K562 (cell line): ENCODE data around the gene OXSR1. TPM values are rescaled to one million over a fixed set of nuclear protein-coding genes. Genes with fewer than 3 reads are reported as not detected.

ENCODE experiments used
- BMI1 ChIP-seq: fragments of 150-350 bp; IDR thresholded peaks from 2 replicates; pipeline ENCODE4 v1.6.1; 2014; ENCODE audit warnings: low read length
- CBFA2T2 ChIP-seq: fragments of 450-650 bp; conservative IDR thresholded peaks from 2 replicates; pipeline ENCODE4 v1.6.1; 2017; ENCODE audit warnings: mild to moderate bottlenecking
- FOXJ2 ChIP-seq: fragments of 200-800 bp; sonication (Bioruptor generic); IDR thresholded peaks from 2 replicates; pipeline ENCODE4 v1.6.1; 2016; ENCODE audit warnings: missing genetic modification characterization, missing compliant biosample characterization
- HDAC6 ChIP-seq: IDR thresholded peaks from 2 replicates; pipeline ENCODE4 v1.6.1; 2012; ENCODE audit warnings: low read depth, mild to moderate bottlenecking, control low read depth, inconsistent platforms, low read length, moderate library complexity
- HNRNPLL ChIP-seq: fragments of 200-400 bp; formaldehyde crosslinking; IDR thresholded peaks from 2 replicates; pipeline ENCODE4 v1.6.1; 2017; ENCODE audit warnings: low read length, low read depth, mild to moderate bottlenecking; ENCODE audit not compliant: poor library complexity, severe bottlenecking
- KLF6 ChIP-seq: fragments of 250-450 bp; sonication (Bioruptor Pico); IDR thresholded peaks from 2 replicates; pipeline ENCODE4 v1.4.0; 2020; ENCODE audit warnings: mild to moderate bottlenecking, moderate library complexity, borderline replicate concordance
- MAFG ChIP-seq: fragments of 450-650 bp; conservative IDR thresholded peaks from 2 replicates; pipeline ENCODE4 v1.6.1; 2016; ENCODE audit warnings: missing genetic modification characterization, missing compliant biosample characterization
- NBN ChIP-seq: fragments of 450-650 bp; IDR thresholded peaks from 2 replicates; pipeline ENCODE4 v1.6.1; 2016; ENCODE audit warnings: low read depth, mild to moderate bottlenecking
- PCBP1 ChIP-seq: fragments of 200-400 bp; formaldehyde crosslinking; IDR thresholded peaks from 2 replicates; pipeline ENCODE4 v1.6.1; 2018; ENCODE audit warnings: mild to moderate bottlenecking, low read depth, low read length; ENCODE audit not compliant: poor library complexity, severe bottlenecking
- PHB ChIP-seq: fragments of 250-450 bp; sonication (Bioruptor Pico); IDR thresholded peaks from 2 replicates; pipeline ENCODE4 v1.5.0; 2021
- PHTF2 ChIP-seq: fragments of 250-450 bp; sonication (Bioruptor Pico); IDR thresholded peaks from 2 replicates; pipeline ENCODE4 v1.5.0; 2021; ENCODE audit warnings: mild to moderate bottlenecking
- PTTG1 ChIP-seq: fragments of 450-650 bp; IDR thresholded peaks from 2 replicates; pipeline ENCODE4 v1.6.1; 2016; ENCODE audit warnings: low read depth, mild to moderate bottlenecking, missing genetic modification characterization, missing compliant biosample characterization
- SLC30A9 ChIP-seq: fragments of 250-450 bp; sonication (Bioruptor Pico); IDR thresholded peaks from 2 replicates; pipeline ENCODE4 v1.8.0; 2022; ENCODE audit warnings: mild to moderate bottlenecking, moderate library complexity
- SMARCA4 ChIP-seq: fragments of 450-650 bp; IDR thresholded peaks from 2 replicates; pipeline ENCODE4 v1.6.1; 2016
- STAT5B ChIP-seq: fragments of 250-450 bp; sonication (Bioruptor Pico); IDR thresholded peaks from 2 replicates; pipeline ENCODE4 v1.8.0; 2021; ENCODE audit warnings: mild to moderate bottlenecking, inconsistent platforms
- ZBTB7A ChIP-seq: IDR thresholded peaks from 2 replicates; pipeline ENCODE4 v1.6.1; 2011; ENCODE audit warnings: low read depth, mild to moderate bottlenecking, low read length, moderate library complexity, borderline replicate concordance; ENCODE audit not compliant: control insufficient read depth
- ZNF175 ChIP-seq: fragments of 200-800 bp; sonication (Bioruptor generic); IDR thresholded peaks from 2 replicates; pipeline ENCODE4 v1.6.1; 2016; ENCODE audit warnings: low read depth, mild to moderate bottlenecking, missing genetic modification characterization, missing compliant biosample characterization
- ZNF311 ChIP-seq: fragments of 250-450 bp; sonication (Bioruptor Pico); IDR thresholded peaks from 2 replicates; pipeline ENCODE4 v1.4.0; 2020; ENCODE audit warnings: mild to moderate bottlenecking, moderate library complexity
- polyA plus RNA-seq, 8 experiments: library from polyadenylated mRNA; depleted of rRNA in 4 of 8; stranded (reverse) in 5 of 8; unstranded in 3 of 8; fragments of >200 nt; fragmentation: Nextera tagmentation in 2 of 8; fragmentation: Illumina TruSeq in 1 of 8; extraction: Ambion mirVana in 2 of 8; extraction: Trizol in 1 of 8; gene quantifications; 2 replicates each; pipeline versions ENCODE4 v1.2.1 to v1.2.3, GENCODE V29; 2011 to 2014; ENCODE audit warnings: inconsistent platforms in 1 of 8, missing spikeins in 1 of 8
- total RNA-seq, 7 experiments: library from RNA; depleted of rRNA in 6 of 7; stranded (reverse); fragments of >200 nt in 6 of 7; fragmentation: Illumina TruSeq in 2 of 7; extraction: Trizol in 2 of 7; gene quantifications; 2 replicates each; pipeline versions ENCODE4 v1.2.1 to v1.2.3, GENCODE V29; 2011 to 2021; ENCODE audit warnings: low replicate concordance in 1 of 7
- TF ChIP-seq, protein P1 (sequence below): fragments of 250-450 bp; sonication (Bioruptor Pico); IDR thresholded peaks from 2 replicates; pipeline ENCODE4 v1.5.0; 2020; ENCODE audit warnings: mild to moderate bottlenecking
- TF ChIP-seq, protein P2 (sequence below): sonication (generic); formaldehyde crosslinking; IDR thresholded peaks from 2 replicates; pipeline ENCODE4 v1.8.0; 2023; ENCODE audit warnings: missing genetic modification reagents, mild to moderate bottlenecking, borderline replicate concordance
- TF ChIP-seq, protein P3 (sequence below): sonication (generic); formaldehyde crosslinking; IDR thresholded peaks from 2 replicates; pipeline ENCODE4 v1.8.0; 2022; ENCODE audit warnings: missing genetic modification reagents, mild to moderate bottlenecking, borderline replicate concordance

The OXSR1 gene
- total and polyA plus RNA-seq, 9 of the 15 experiments (the other 6 are each of a cell fraction or from before 2014, with no cell fraction given), result 15.7 to 87.6 (median 48.7) TPM

DNA sequence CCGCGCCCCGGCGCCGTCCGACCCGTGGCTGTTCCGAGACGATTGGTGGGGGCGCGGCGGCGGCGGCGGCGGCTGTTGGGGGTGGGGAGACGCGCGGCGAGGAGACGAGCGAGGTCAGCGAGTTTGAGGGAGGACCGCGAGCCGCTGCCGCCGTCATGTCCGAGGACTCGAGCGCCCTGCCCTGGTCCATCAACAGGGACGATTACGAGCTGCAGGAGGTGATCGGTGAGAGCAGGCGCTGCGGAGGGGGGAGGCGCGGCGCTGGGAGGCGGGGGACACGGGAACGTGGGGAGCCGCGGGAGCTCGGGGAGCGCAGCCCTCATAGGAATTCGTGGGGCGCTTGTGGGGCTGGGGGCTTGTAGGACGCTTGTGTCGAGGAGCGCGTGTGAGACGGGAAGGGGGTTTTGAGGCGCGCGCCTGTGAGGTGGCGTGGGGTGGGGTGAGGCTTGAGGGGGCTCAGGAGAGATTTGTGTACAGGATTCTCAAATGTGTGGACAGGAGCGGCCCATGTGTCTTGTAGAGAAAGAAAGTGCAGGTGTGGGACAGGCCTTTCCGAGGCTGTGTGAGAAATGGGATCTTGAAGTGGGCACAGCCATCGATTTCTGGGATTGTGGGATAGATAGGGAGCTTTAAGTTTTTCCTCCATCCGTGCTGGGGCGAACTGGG is 518 bp downstream of the OXSR1 start (continued):
- TF ChIP-seq HDAC6 (no peak), ZNF311 (CRISPR knock-in tag) (no peak), SLC30A9 (CRISPR knock-in tag) (no peak), BMI1 (no peak), PCBP1 (no peak), PTTG1 (no peak), ZNF175 (CRISPR knock-in tag) (no peak), PHB (CRISPR knock-in tag) (no peak), STAT5B (CRISPR knock-in tag) (no peak), KLF6 (CRISPR knock-in tag) (no peak), PHTF2 (CRISPR knock-in tag) (no peak), CBFA2T2 (no peak), FOXJ2 (tag) (no peak), ZBTB7A (peak; percentile 80; the same call in 1 of the 2 replicates), HNRNPLL (no peak), SMARCA4 (no peak), NBN (no peak), MAFG (tag) (no peak)
- TF ChIP-seq, protein P1, sequence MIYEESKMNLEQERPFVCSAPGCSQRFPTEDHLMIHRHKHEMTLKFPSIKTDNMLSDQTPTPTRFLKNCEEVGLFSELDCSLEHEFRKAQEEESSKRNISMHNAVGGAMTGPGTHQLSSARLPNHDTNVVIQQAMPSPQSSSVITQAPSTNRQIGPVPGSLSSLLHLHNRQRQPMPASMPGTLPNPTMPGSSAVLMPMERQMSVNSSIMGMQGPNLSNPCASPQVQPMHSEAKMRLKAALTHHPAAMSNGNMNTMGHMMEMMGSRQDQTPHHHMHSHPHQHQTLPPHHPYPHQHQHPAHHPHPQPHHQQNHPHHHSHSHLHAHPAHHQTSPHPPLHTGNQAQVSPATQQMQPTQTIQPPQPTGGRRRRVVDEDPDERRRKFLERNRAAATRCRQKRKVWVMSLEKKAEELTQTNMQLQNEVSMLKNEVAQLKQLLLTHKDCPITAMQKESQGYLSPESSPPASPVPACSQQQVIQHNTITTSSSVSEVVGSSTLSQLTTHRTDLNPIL, result no peak
- TF ChIP-seq, protein P2, sequence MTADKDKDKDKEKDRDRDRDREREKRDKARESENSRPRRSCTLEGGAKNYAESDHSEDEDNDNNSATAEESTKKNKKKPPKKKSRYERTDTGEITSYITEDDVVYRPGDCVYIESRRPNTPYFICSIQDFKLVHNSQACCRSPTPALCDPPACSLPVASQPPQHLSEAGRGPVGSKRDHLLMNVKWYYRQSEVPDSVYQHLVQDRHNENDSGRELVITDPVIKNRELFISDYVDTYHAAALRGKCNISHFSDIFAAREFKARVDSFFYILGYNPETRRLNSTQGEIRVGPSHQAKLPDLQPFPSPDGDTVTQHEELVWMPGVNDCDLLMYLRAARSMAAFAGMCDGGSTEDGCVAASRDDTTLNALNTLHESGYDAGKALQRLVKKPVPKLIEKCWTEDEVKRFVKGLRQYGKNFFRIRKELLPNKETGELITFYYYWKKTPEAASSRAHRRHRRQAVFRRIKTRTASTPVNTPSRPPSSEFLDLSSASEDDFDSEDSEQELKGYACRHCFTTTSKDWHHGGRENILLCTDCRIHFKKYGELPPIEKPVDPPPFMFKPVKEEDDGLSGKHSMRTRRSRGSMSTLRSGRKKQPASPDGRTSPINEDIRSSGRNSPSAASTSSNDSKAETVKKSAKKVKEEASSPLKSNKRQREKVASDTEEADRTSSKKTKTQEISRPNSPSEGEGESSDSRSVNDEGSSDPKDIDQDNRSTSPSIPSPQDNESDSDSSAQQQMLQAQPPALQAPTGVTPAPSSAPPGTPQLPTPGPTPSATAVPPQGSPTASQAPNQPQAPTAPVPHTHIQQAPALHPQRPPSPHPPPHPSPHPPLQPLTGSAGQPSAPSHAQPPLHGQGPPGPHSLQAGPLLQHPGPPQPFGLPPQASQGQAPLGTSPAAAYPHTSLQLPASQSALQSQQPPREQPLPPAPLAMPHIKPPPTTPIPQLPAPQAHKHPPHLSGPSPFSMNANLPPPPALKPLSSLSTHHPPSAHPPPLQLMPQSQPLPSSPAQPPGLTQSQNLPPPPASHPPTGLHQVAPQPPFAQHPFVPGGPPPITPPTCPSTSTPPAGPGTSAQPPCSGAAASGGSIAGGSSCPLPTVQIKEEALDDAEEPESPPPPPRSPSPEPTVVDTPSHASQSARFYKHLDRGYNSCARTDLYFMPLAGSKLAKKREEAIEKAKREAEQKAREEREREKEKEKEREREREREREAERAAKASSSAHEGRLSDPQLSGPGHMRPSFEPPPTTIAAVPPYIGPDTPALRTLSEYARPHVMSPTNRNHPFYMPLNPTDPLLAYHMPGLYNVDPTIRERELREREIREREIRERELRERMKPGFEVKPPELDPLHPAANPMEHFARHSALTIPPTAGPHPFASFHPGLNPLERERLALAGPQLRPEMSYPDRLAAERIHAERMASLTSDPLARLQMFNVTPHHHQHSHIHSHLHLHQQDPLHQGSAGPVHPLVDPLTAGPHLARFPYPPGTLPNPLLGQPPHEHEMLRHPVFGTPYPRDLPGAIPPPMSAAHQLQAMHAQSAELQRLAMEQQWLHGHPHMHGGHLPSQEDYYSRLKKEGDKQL (CRISPR knock-in tag), result no peak
- TF ChIP-seq, protein P3, sequence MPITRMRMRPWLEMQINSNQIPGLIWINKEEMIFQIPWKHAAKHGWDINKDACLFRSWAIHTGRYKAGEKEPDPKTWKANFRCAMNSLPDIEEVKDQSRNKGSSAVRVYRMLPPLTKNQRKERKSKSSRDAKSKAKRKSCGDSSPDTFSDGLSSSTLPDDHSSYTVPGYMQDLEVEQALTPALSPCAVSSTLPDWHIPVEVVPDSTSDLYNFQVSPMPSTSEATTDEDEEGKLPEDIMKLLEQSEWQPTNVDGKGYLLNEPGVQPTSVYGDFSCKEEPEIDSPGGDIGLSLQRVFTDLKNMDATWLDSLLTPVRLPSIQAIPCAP, result no peak
